Activated naive CD4-positive, alpha-beta T cell treated with anti-CD3 and anti-CD28 coated beads, Interleukin-2, amount 10 ng/mL, durations not matched to agents 7 days and 5 days (primary cell): ENCODE results near the gene DDX24.
A peak's percentile ranks its signal among the peaks of the same experiment; 100 is the strongest.

Experiments used
- CTCF ChIA-PET: fragments of 350-600 bp; sonication (Branson Sonifier 250); formaldehyde crosslinking; loops from one replicate; lab custom pipeline; 2021; ENCODE audit warnings: antibody characterized with exemption; lab: Charles Lee
- DNase-seq: peaks from one replicate; pipeline ENCODE4 v3.0.0-alpha.2; 2020
- H3K27ac Mint-ChIP-seq: one replicate; pipeline ENCODE4 v1.8.0; 2021; ENCODE audit warnings: mild to moderate bottlenecking, moderate library complexity, mixed read lengths
- H3K27me3 Mint-ChIP-seq: one replicate; pipeline ENCODE4 v1.8.0; 2021; ENCODE audit warnings: mild to moderate bottlenecking, mixed read lengths
- H3K36me3 Mint-ChIP-seq: one replicate; pipeline ENCODE4 v1.8.0; 2021; ENCODE audit warnings: mixed read lengths
- H3K4me1 Mint-ChIP-seq: one replicate; pipeline ENCODE4 v1.8.0; 2021; ENCODE audit warnings: mixed read lengths
- H3K4me3 Mint-ChIP-seq: one replicate; pipeline ENCODE4 v1.8.0; 2021; ENCODE audit warnings: mild to moderate bottlenecking, moderate library complexity, mixed read lengths
- H3K9me3 Mint-ChIP-seq: one replicate; pipeline ENCODE4 v1.8.0; 2021; ENCODE audit warnings: mixed read lengths

Gene DDX24

GRCh38 chr14:94025720-94026119 lies 55.3 kb downstream of the DDX24 start:
- no peak for DNase-seq
- peaks cover 2% of the 10 kb centered on the region for H3K36me3 Mint-ChIP-seq
- H3K4me1 Mint-ChIP-seq = peaks cover 68% of the 10 kb centered on the region
- H3K9me3 Mint-ChIP-seq = no peaks in the 10 kb centered on the region
- peaks cover 25% of the 10 kb centered on the region for H3K27me3 Mint-ChIP-seq
- peak overlapping the region; percentile 66 for H3K27ac Mint-ChIP-seq
- H3K4me3 Mint-ChIP-seq = peak overlapping the region; percentile 72
- CTCF ChIA-PET = interaction anchor here (0.6 to 6.4 kb wide), 5 partner anchors 9 to 111 kb away, joined by 3 to 44 read pairs (median 3); no protein-coding TSS in a partner anchor

- CTCF ChIA-PET = interaction anchor here (1.1 to 6.4 kb wide), 2 partner anchors 10 to 11 kb away, joined by 3 to 44 read pairs; no protein-coding TSS in a partner anchor
- Mint-ChIP-seq H3K27me3 (peaks cover 36% of the 10 kb centered on the region), H3K4me3 (no peak overlapping the region)
Measured at GRCh38 chr14:94024549-94024948, 56.5 kb downstream of the DDX24 start.

GRCh38 chr14:94022532-94023411 lies 58.2 kb downstream of the DDX24 start:
- Mint-ChIP-seq H3K27ac (peak overlapping the region; percentile 77), H3K36me3 (no peaks in the 10 kb centered on the region), H3K4me1 (peaks cover 58% of the 10 kb centered on the region), H3K9me3 (no peaks in the 10 kb centered on the region), H3K27me3 (peaks cover 43% of the 10 kb centered on the region), H3K4me3 (no peak overlapping the region)
- CTCF ChIA-PET = interaction anchor here (1.0 to 6.4 kb wide), 6 partner anchors 12 to 114 kb away, joined by 3 to 44 read pairs (median 8); no protein-coding TSS in a partner anchor
- no peak for DNase-seq

More at GRCh38 chr14:94024549-94024948, 56.5 kb downstream of the DDX24 start:
- Mint-ChIP-seq H3K9me3 (no peaks in the 10 kb centered on the region), H3K36me3 (peaks cover 2% of the 10 kb centered on the region), H3K27ac (no peak overlapping the region), H3K4me1 (peaks cover 74% of the 10 kb centered on the region)
- DNase-seq = no peak

GRCh38 chr14:94021416-94022157 lies 59.4 kb downstream of the DDX24 start:
- H3K9me3 Mint-ChIP-seq = no peaks in the 10 kb centered on the region
- peaks cover 51% of the 10 kb centered on the region for H3K4me1 Mint-ChIP-seq
- DNase-seq = peak; percentile 54
- no peaks in the 10 kb centered on the region for H3K36me3 Mint-ChIP-seq
- H3K4me3 Mint-ChIP-seq = no peak overlapping the region
- peak overlapping the region; percentile 77 for H3K27ac Mint-ChIP-seq
- peaks cover 55% of the 10 kb centered on the region for H3K27me3 Mint-ChIP-seq
- CTCF ChIA-PET = interaction anchor here (0.7 to 6.4 kb wide), 12 partner anchors 12 to 159 kb away, joined by 3 to 44 read pairs (median 4); no protein-coding TSS in a partner anchor

GRCh38 chr14:94021001-94021400 lies 60.0 kb downstream of the DDX24 start:
- H3K4me1 Mint-ChIP-seq = peaks cover 48% of the 10 kb centered on the region
- no peak for DNase-seq
- H3K4me3 Mint-ChIP-seq = no peak overlapping the region
- CTCF ChIA-PET = interaction anchor here (0.7 to 6.4 kb wide), 12 partner anchors 12 to 159 kb away, joined by 3 to 44 read pairs (median 4); no protein-coding TSS in a partner anchor
- H3K9me3 Mint-ChIP-seq = no peaks in the 10 kb centered on the region
- no peak overlapping the region for H3K27ac Mint-ChIP-seq
- H3K27me3 Mint-ChIP-seq = peaks cover 61% of the 10 kb centered on the region
- H3K36me3 Mint-ChIP-seq = no peaks in the 10 kb centered on the region

- Mint-ChIP-seq H3K4me3 (no peak overlapping the region), H3K27me3 (peaks cover 69% of the 10 kb centered on the region), H3K27ac (no peak overlapping the region), H3K36me3 (no peaks in the 10 kb centered on the region), H3K9me3 (no peaks in the 10 kb centered on the region), H3K4me1 (peaks cover 44% of the 10 kb centered on the region)
- no peak for DNase-seq
- CTCF ChIA-PET = interaction anchor here (2.0 to 6.4 kb wide), 4 partner anchors 15 to 116 kb away, joined by 8 to 44 read pairs (median 14); no protein-coding TSS in a partner anchor
Measured at GRCh38 chr14:94020267-94020666, 60.7 kb downstream of the DDX24 start.

GRCh38 chr14:94019329-94019728 lies 61.7 kb downstream of the DDX24 start:
- Mint-ChIP-seq H3K4me3 (no peak overlapping the region), H3K27ac (no peak overlapping the region), H3K4me1 (peaks cover 50% of the 10 kb centered on the region), H3K36me3 (no peaks in the 10 kb centered on the region), H3K9me3 (no peaks in the 10 kb centered on the region), H3K27me3 (peaks cover 70% of the 10 kb centered on the region)
- DNase-seq = no peak
- CTCF ChIA-PET = interaction anchor here (0.8 to 3.9 kb wide), 2 partner anchors 15 to 17 kb away, joined by 3 to 16 read pairs; no protein-coding TSS in a partner anchor

- H3K36me3 Mint-ChIP-seq = peaks cover under 1% of the 10 kb centered on the region
- CTCF ChIA-PET = interaction anchor here (1.2 to 1.4 kb wide), 3 partner anchors 14 to 78 kb away, joined by 3 to 4 read pairs (median 3); no protein-coding TSS in a partner anchor
- H3K4me3 Mint-ChIP-seq = no peak overlapping the region
- H3K27ac Mint-ChIP-seq = no peak overlapping the region
- H3K9me3 Mint-ChIP-seq = no peaks in the 10 kb centered on the region
- DNase-seq = no peak
- H3K4me1 Mint-ChIP-seq = peaks cover 45% of the 10 kb centered on the region
- H3K27me3 Mint-ChIP-seq = peaks cover 62% of the 10 kb centered on the region
Measured at GRCh38 chr14:94018308-94018707, 62.7 kb downstream of the DDX24 start.

- Mint-ChIP-seq H3K27ac (no peak overlapping the region), H3K27me3 (peaks cover 58% of the 10 kb centered on the region), H3K9me3 (no peaks in the 10 kb centered on the region), H3K4me3 (no peak overlapping the region), H3K4me1 (peaks cover 44% of the 10 kb centered on the region), H3K36me3 (peaks cover 1% of the 10 kb centered on the region)
- DNase-seq = no peak
- CTCF ChIA-PET = interaction anchor here (0.9 to 1.0 kb wide), 2 partner anchors 12 to 21 kb away, joined by 3 read pairs; no protein-coding TSS in a partner anchor
Measured at GRCh38 chr14:94016446-94016976, 64.5 kb downstream of the DDX24 start.

GRCh38 chr14:94015223-94015622 lies 65.8 kb downstream of the DDX24 start:
- CTCF ChIA-PET = interaction anchor here (0.9 to 1.5 kb wide), 3 partner anchors 10 to 40 kb away, joined by 3 to 4 read pairs (median 3); no protein-coding TSS in a partner anchor
- Mint-ChIP-seq H3K36me3 (peaks cover 1% of the 10 kb centered on the region), H3K4me1 (peaks cover 44% of the 10 kb centered on the region), H3K27me3 (peaks cover 56% of the 10 kb centered on the region), H3K4me3 (no peak overlapping the region), H3K9me3 (no peaks in the 10 kb centered on the region), H3K27ac (no peak overlapping the region)
- DNase-seq = no peak

- Mint-ChIP-seq H3K36me3 (peaks cover 3% of the 10 kb centered on the region), H3K4me3 (no peak overlapping the region), H3K4me1 (peaks cover 47% of the 10 kb centered on the region), H3K9me3 (no peaks in the 10 kb centered on the region), H3K27ac (no peak overlapping the region), H3K27me3 (peaks cover 56% of the 10 kb centered on the region)
- DNase-seq = no peak
- CTCF ChIA-PET = interaction anchor here (0.8 to 6.5 kb wide), 5 partner anchors 10 to 74 kb away, joined by 3 to 36 read pairs (median 3); no protein-coding TSS in a partner anchor
Measured at GRCh38 chr14:94014382-94014781, 66.6 kb downstream of the DDX24 start.

GRCh38 chr14:94011795-94012194 lies 69.2 kb downstream of the DDX24 start:
- CTCF ChIA-PET = interaction anchor here (0.7 to 6.5 kb wide), 7 partner anchors 9 to 125 kb away, joined by 3 to 36 read pairs (median 4); no protein-coding TSS in a partner anchor
- Mint-ChIP-seq H3K4me3 (peak overlapping the region; percentile 32), H3K36me3 (peaks cover 3% of the 10 kb centered on the region), H3K27ac (peak overlapping the region; percentile 87), H3K4me1 (peaks cover 73% of the 10 kb centered on the region), H3K9me3 (no peaks in the 10 kb centered on the region), H3K27me3 (peaks cover 42% of the 10 kb centered on the region)
- peak; percentile 59 for DNase-seq

GRCh38 chr14:94010625-94011024 lies 70.4 kb downstream of the DDX24 start:
- Mint-ChIP-seq H3K9me3 (no peaks in the 10 kb centered on the region), H3K27ac (peak overlapping the region; percentile 4), H3K27me3 (peaks cover 31% of the 10 kb centered on the region), H3K36me3 (peaks cover 3% of the 10 kb centered on the region), H3K4me3 (no peak overlapping the region), H3K4me1 (peaks cover 81% of the 10 kb centered on the region)
- no peak for DNase-seq
- CTCF ChIA-PET = interaction anchor here (1.0 to 6.5 kb wide), 4 partner anchors 9 to 126 kb away, joined by 3 to 36 read pairs (median 8); no protein-coding TSS in a partner anchor
